B cell (primary cell): ENCODE data around the gene E2F6. TPM values are rescaled to one million over a fixed set of nuclear protein-coding genes. Genes with fewer than 3 reads are reported as not detected.

Experiments used
- ATAC-seq: fragments of 200-7000 bp; cut with Tn5 transposase; one replicate; pipeline ENCODE4 v1.10.0; 2021; ENCODE audit warnings: low read depth, mild to moderate bottlenecking, moderate number of reproducible peaks, moderate library complexity
- CTCF ChIA-PET: fragments of 350-600 bp; sonication (Branson Sonifier 250); formaldehyde crosslinking; loops from one replicate; lab custom pipeline; 2021; ENCODE audit warnings: antibody characterized with exemption, inconsistent platforms; lab: Charles Lee
- POLR2A ChIA-PET: fragments of 350-600 bp; sonication (Branson Sonifier 250); formaldehyde crosslinking; loops from one replicate; lab custom pipeline; 2021; ENCODE audit warnings: antibody characterized with exemption; lab: Charles Lee
- DNase-seq: peaks from one replicate; pipeline ENCODE4 v3.0.0; 2013
- H2AFZ ChIP-seq: 2 replicates; pipeline ENCODE4 v1.6.1; 2012; ENCODE audit warnings: mild to moderate bottlenecking, low read depth, low read length; ENCODE audit not compliant: insufficient read depth, poor library complexity, severe bottlenecking
- H3K27ac ChIP-seq, 2 donors: 1 replicate in 1 of 2; 2 replicates in 1 of 2; pipeline ENCODE4 v1.5.1; 2012 to 2013; ENCODE audit warnings: low read length in 2 of 2, mild to moderate bottlenecking in 2 of 2, moderate library complexity in 1 of 2
- H3K27me3 ChIP-seq, 4 experiments: fragments of 200-600 bp in 1 of 4; sonication (generic) in 1 of 4; replicated peaks in 1 of 4; 1 replicate in 2 of 4; 2 replicates in 2 of 4; pipeline versions ENCODE4 v1.6.1 to v1.7.0; 2013 to 2016; ENCODE audit warnings: low read length in 3 of 4, mild to moderate bottlenecking in 2 of 4, mixed read lengths in 1 of 4, moderate library complexity in 1 of 4; ENCODE audit not compliant: insufficient read depth in 4 of 4, control insufficient read depth in 3 of 4; ENCODE audit errors: control extremely low read depth in 1 of 4
- H3K36me3 ChIP-seq, 2 experiments: replicated peaks in 1 of 2; 1 replicate in 1 of 2; 2 replicates in 1 of 2; pipeline versions ENCODE4 v1.6.1 to v1.7.1; 2013; ENCODE audit warnings: low read length in 1 of 2; ENCODE audit not compliant: insufficient read depth in 2 of 2, control insufficient read depth in 1 of 2; ENCODE audit errors: control extremely low read depth in 1 of 2, extremely low read depth in 1 of 2
- H3K4me1 ChIP-seq, 2 donors: fragments of 200-600 bp in 1 of 2; sonication (generic) in 1 of 2; 1 replicate in 1 of 2; 2 replicates in 1 of 2; pipeline versions ENCODE4 v1.5.1 to v1.6.1; 2013 to 2017; ENCODE audit warnings: low read length in 2 of 2; ENCODE audit not compliant: control insufficient read depth in 2 of 2, insufficient read depth in 2 of 2
- H3K4me2 ChIP-seq: replicated peaks from 2 replicates; pipeline ENCODE3; 2012; ENCODE audit warnings: mild to moderate bottlenecking, low read depth, low read length; ENCODE audit not compliant: poor library complexity, severe bottlenecking
- H3K4me3 ChIP-seq, 5 experiments: fragments of 200-600 bp in 1 of 5; sonication (generic) in 1 of 5; 1 replicate in 3 of 5; 2 replicates in 2 of 5; pipeline versions ENCODE4 v1.5.1 to v1.7.0; 2011 to 2016; ENCODE audit warnings: low read length in 4 of 5, mild to moderate bottlenecking in 4 of 5, low read depth in 2 of 5, control low read depth in 1 of 5, moderate library complexity in 1 of 5; ENCODE audit not compliant: insufficient read depth in 1 of 5; ENCODE audit errors: control extremely low read depth in 1 of 5, extremely low read depth in 1 of 5
- H3K79me2 ChIP-seq: fragments of 200-600 bp; sonication (generic); one replicate; pipeline ENCODE4 v1.6.0; 2016; ENCODE audit warnings: low read length; ENCODE audit not compliant: control insufficient read depth, insufficient read depth
- H3K9ac ChIP-seq: fragments of 200-600 bp; sonication (generic); 2 replicates; pipeline ENCODE4 v1.6.1; 2017; ENCODE audit warnings: mild to moderate bottlenecking, low read length, moderate library complexity
- H3K9me3 ChIP-seq, 3 donors: one replicate each; pipeline versions ENCODE4 v1.6.1 to v1.7.1; 2013; ENCODE audit warnings: low read length in 2 of 3; ENCODE audit not compliant: control insufficient read depth in 2 of 3, insufficient read depth in 1 of 3; ENCODE audit errors: control extremely low read depth in 1 of 3
- H4K20me1 ChIP-seq: 2 replicates; pipeline ENCODE4 v1.6.0; 2012; ENCODE audit warnings: mild to moderate bottlenecking, low read length; ENCODE audit not compliant: insufficient read depth, control insufficient read depth, poor library complexity, severe bottlenecking
- H3K27ac Mint-ChIP-seq: one replicate; pipeline ENCODE4 v1.8.0; 2021; ENCODE audit warnings: mixed read lengths
- H3K27me3 Mint-ChIP-seq: one replicate; pipeline ENCODE4 v1.8.0; 2021; ENCODE audit warnings: mixed read lengths
- H3K4me1 Mint-ChIP-seq: one replicate; pipeline ENCODE4 v1.8.0; 2021; ENCODE audit warnings: mixed read lengths
- H3K4me3 Mint-ChIP-seq: one replicate; pipeline ENCODE4 v1.8.0; 2021; ENCODE audit warnings: mixed read lengths
- H3K9me3 Mint-ChIP-seq: one replicate; pipeline ENCODE4 v1.8.0; 2022; ENCODE audit warnings: mixed read lengths; ENCODE audit not compliant: insufficient read depth
- CTCF ChIP-seq: fragments of 200-600 bp; IDR thresholded peaks from one replicate; pipeline ENCODE4 v1.8.0; 2022; ENCODE audit warnings: antibody characterized with exemption, mild to moderate bottlenecking
- EZH2 ChIP-seq: IDR thresholded peaks from 2 replicates; pipeline ENCODE4 v1.6.1; 2012; ENCODE audit warnings: borderline replicate concordance, low read depth, mild to moderate bottlenecking, moderate library complexity, low read length; ENCODE audit not compliant: insufficient read depth, poor library complexity, severe bottlenecking
- WGBS: methylation state at CpG from one replicate; pipeline ENCODE4 v1.1.5; 2013; ENCODE audit warnings: missing lambda C conversion rate; ENCODE audit not compliant: insufficient coverage; 5-methylcytosine and 5-hydroxymethylcytosine counted together
- intact Hi-C: fragments of 100-400 bp; cut with micrococcal nuclease; formaldehyde crosslinking; loops from one replicate; pipeline ENCODE4 v1.10.0; 2022
- polyA plus RNA-seq: library from polyadenylated mRNA; depleted of rRNA; stranded (reverse); fragments of >200 nt; gene quantifications from 2 replicates; pipeline ENCODE4 v1.2.3, GENCODE V29; 2012
- total RNA-seq, 2 donors: library from RNA; stranded (reverse); fragments of 120-200 nt in 1 of 2; gene quantifications; 1 replicate in 1 of 2; 2 replicates in 1 of 2; pipeline versions ENCODE4 v1.2.3 to v1.2.4, GENCODE V29; 2013 to 2022

E2F6 gene
- total and polyA plus RNA-seq, 2 donors (not counting 1 experiment from before 2014, with no cell fraction given): 2.0 to 10.0 TPM

- POLR2A ChIA-PET: no interaction called here
- 71% methylated on average over 9 of the region's 9 CpGs for WGBS
- Histone ChIP-seq H3K4me3 (no peak overlapping the region), H3K27me3 (peaks cover 0 to 3% (median 1%) of the 10 kb centered on the region in 4 experiments), H4K20me1 (no peaks in the 10 kb centered on the region), H3K36me3 (no peaks in the 10 kb centered on the region), H3K4me1 (no peaks in the 10 kb centered on the region), H3K4me2 (no peak overlapping the region), H3K9me3 (no peaks in the 10 kb centered on the region), H3K27ac (no peak overlapping the region), H2AFZ (no peak overlapping the region), H3K9ac (no peak overlapping the region), H3K79me2 (no peaks in the 10 kb centered on the region)
- CTCF ChIA-PET: interaction anchor here (0.6 kb wide), 1 partner anchor 23 kb away, joined by 3 read pairs; no protein-coding TSS in a partner anchor
- Mint-ChIP-seq H3K9me3 (no peaks in the 10 kb centered on the region), H3K27ac (no peak overlapping the region), H3K27me3 (peaks cover 21% of the 10 kb centered on the region), H3K4me1 (peaks cover 2% of the 10 kb centered on the region), H3K4me3 (no peak overlapping the region)
- TF ChIP-seq CTCF: no peak
- no peak for TF ChIP-seq EZH2
- ATAC-seq: no peak
- no peak for DNase-seq
- intact Hi-C loops: no loop called here
Observed at GRCh38 chr2:11498543-11499034, 32.6 kb upstream of the E2F6 start.

- Histone ChIP-seq H2AFZ (no peak overlapping the region), H4K20me1 (no peaks in the 10 kb centered on the region), H3K4me2 (no peak overlapping the region), H3K79me2 (no peaks in the 10 kb centered on the region), H3K4me1 (no peaks in the 10 kb centered on the region), H3K9ac (no peak overlapping the region), H3K9me3 (no peaks in the 10 kb centered on the region), H3K27me3 (peaks cover 0 to 3% (median 0%) of the 10 kb centered on the region in 4 experiments), H3K36me3 (no peaks in the 10 kb centered on the region), H3K4me3 (no peak overlapping the region), H3K27ac (no peak overlapping the region)
- peaks cover 2% of the 10 kb centered on the region for H3K4me1 Mint-ChIP-seq
- intact Hi-C loops: no loop called here
- 53% methylated on average over 21 of the region's 30 CpGs for WGBS
- ATAC-seq: no peak
- peaks cover 17% of the 10 kb centered on the region for H3K27me3 Mint-ChIP-seq
- TF ChIP-seq CTCF: no peak
- TF ChIP-seq EZH2: no peak
- POLR2A ChIA-PET: no interaction called here
- no peak overlapping the region for H3K27ac Mint-ChIP-seq
- CTCF ChIA-PET: no interaction called here
- H3K9me3 Mint-ChIP-seq: no peaks in the 10 kb centered on the region
- H3K4me3 Mint-ChIP-seq: no peak overlapping the region
- DNase-seq: no peak
Observed at GRCh38 chr2:11495844-11496681, 30.1 kb upstream of the E2F6 start.
